ENCODE data around the gene MYRIP. TPM values are rescaled to one million over a fixed set of nuclear protein-coding genes. Genes with fewer than 3 reads are reported as not detected.

MYRIP gene
- total RNA-seq, 1 experiment from 2014 or later = 0.59 TPM

- no TSS peak for BruUV-seq (replicated peaks)
- intact Hi-C loops (cut with micrococcal nuclease; ENCODE audit: unreplicated experiment) = no loop called here
- ChIA-PET POLR2A (no interaction called here), CTCF (no interaction called here)
- Histone ChIP-seq H3K36me3 (ENCODE audit: control insufficient read depth, insufficient read depth, low read length) (no peaks in the 10 kb centered on the region), H3K27me3 (replicated peaks; ENCODE audit: control insufficient read depth, insufficient read depth, low read length) (no peaks in the 10 kb centered on the region), H3K4me1 (no peaks in the 10 kb centered on the region), H3K9me3 (no peaks in the 10 kb centered on the region), H3K4me3 (ENCODE audit: low read depth, low read length) (no peak overlapping the region)
- Mint-ChIP-seq H3K4me1 (ENCODE audit: low read depth, unreplicated experiment) (no peaks in the 10 kb centered on the region), H3K4me3 (ENCODE audit: unreplicated experiment) (no peak overlapping the region), H3K9me3 (ENCODE audit: unreplicated experiment) (no peaks in the 10 kb centered on the region), H3K27ac (ENCODE audit: unreplicated experiment) (no peak overlapping the region), H3K27me3 (ENCODE audit: insufficient read depth, unreplicated experiment) (peaks cover 6% of the 10 kb centered on the region), H3K36me3 (ENCODE audit: insufficient read depth, unreplicated experiment) (no peaks in the 10 kb centered on the region)
- no peak for TF ChIP-seq CTCF (IDR thresholded peaks at IDR 0.05; ENCODE audit: insufficient read depth in 1 of 2, low read depth in 1 of 2, low read length in 1 of 2, severe bottlenecking in 1 of 2, unreplicated experiment in 1 of 2)
- DNase-seq = no peak
Observed at GRCh38 chr3:39869890-39870289, 60.5 kb downstream of the MYRIP start.

- no TSS peak for BruUV-seq (replicated peaks)
- no peaks in the 10 kb centered on the region for H3K36me3 Mint-ChIP-seq (ENCODE audit: insufficient read depth, unreplicated experiment)
- no peak overlapping the region for H3K4me3 Mint-ChIP-seq (ENCODE audit: unreplicated experiment)
- DNase-seq = no peak
- Histone ChIP-seq H3K4me1 (no peaks in the 10 kb centered on the region), H3K9me3 (no peaks in the 10 kb centered on the region), H3K27me3 (replicated peaks; ENCODE audit: control insufficient read depth, insufficient read depth, low read length) (no peaks in the 10 kb centered on the region), H3K4me3 (ENCODE audit: low read depth, low read length) (no peak overlapping the region), H3K36me3 (ENCODE audit: control insufficient read depth, insufficient read depth, low read length) (no peaks in the 10 kb centered on the region)
- peaks cover 6% of the 10 kb centered on the region for H3K27me3 Mint-ChIP-seq (ENCODE audit: insufficient read depth, unreplicated experiment)
- no peaks in the 10 kb centered on the region for H3K9me3 Mint-ChIP-seq (ENCODE audit: unreplicated experiment)
- H3K27ac Mint-ChIP-seq (ENCODE audit: unreplicated experiment) = no peak overlapping the region
- no peak for TF ChIP-seq CTCF (IDR thresholded peaks at IDR 0.05; ENCODE audit: insufficient read depth in 1 of 2, low read depth in 1 of 2, low read length in 1 of 2, severe bottlenecking in 1 of 2, unreplicated experiment in 1 of 2)
- ChIA-PET POLR2A (no interaction called here), CTCF (no interaction called here)
- no peaks in the 10 kb centered on the region for H3K4me1 Mint-ChIP-seq (ENCODE audit: low read depth, unreplicated experiment)
- intact Hi-C loops (cut with micrococcal nuclease; ENCODE audit: unreplicated experiment) = no loop called here
Observed at GRCh38 chr3:39870706-39871105, 61.3 kb downstream of the MYRIP start.

- no peak for TF ChIP-seq CTCF (IDR thresholded peaks at IDR 0.05; ENCODE audit: insufficient read depth in 1 of 2, low read depth in 1 of 2, low read length in 1 of 2, severe bottlenecking in 1 of 2, unreplicated experiment in 1 of 2)
- no TSS peak for BruUV-seq (replicated peaks)
- H3K4me1 Mint-ChIP-seq (ENCODE audit: low read depth, unreplicated experiment) = no peaks in the 10 kb centered on the region
- H3K27me3 Mint-ChIP-seq (ENCODE audit: insufficient read depth, unreplicated experiment) = no peaks in the 10 kb centered on the region
- H3K9me3 ChIP-seq = no peaks in the 10 kb centered on the region
- H3K27ac Mint-ChIP-seq (ENCODE audit: unreplicated experiment) = no peak overlapping the region
- H3K9me3 Mint-ChIP-seq (ENCODE audit: unreplicated experiment) = peaks cover 10% of the 10 kb centered on the region
- H3K27me3 ChIP-seq (replicated peaks; ENCODE audit: control insufficient read depth, insufficient read depth, low read length) = no peaks in the 10 kb centered on the region
- H3K36me3 Mint-ChIP-seq (ENCODE audit: insufficient read depth, unreplicated experiment) = no peaks in the 10 kb centered on the region
- intact Hi-C loops (cut with micrococcal nuclease; ENCODE audit: unreplicated experiment) = no loop called here
- ChIA-PET POLR2A (no interaction called here), CTCF (no interaction called here)
- H3K4me3 Mint-ChIP-seq (ENCODE audit: unreplicated experiment) = no peak overlapping the region
- H3K4me1 ChIP-seq = no peaks in the 10 kb centered on the region
- H3K36me3 ChIP-seq (ENCODE audit: control insufficient read depth, insufficient read depth, low read length) = no peaks in the 10 kb centered on the region
- DNase-seq = no peak
- H3K4me3 ChIP-seq (ENCODE audit: low read depth, low read length) = no peak overlapping the region
Observed at GRCh38 chr3:39879581-39879980, 70.2 kb downstream of the MYRIP start.
